Measurements from ENCODE around the gene CXCR5. TPM values are rescaled to one million over a fixed set of nuclear protein-coding genes. Genes with fewer than 3 reads are reported as not detected.

Gene CXCR5
- total RNA-seq, 1 donor from 2014 or later: 0.09 TPM

GRCh38 chr11:118870396-118871343 lies 13.0 kb upstream of the CXCR5 start:
- H3K27me3 ChIP-seq (ENCODE audit: low read depth): no peaks in the 10 kb centered on the region
- DNase-seq (no peak), ATAC-seq (peak; percentile 68 to 69)
- intact Hi-C loops (cut with DNase I): no loop called here
- peak overlapping the region; percentile 25 for H3K4me3 ChIP-seq
- no peaks in the 10 kb centered on the region for H3K36me3 ChIP-seq
- no peaks in the 10 kb centered on the region for H3K9me3 ChIP-seq
- H3K27ac ChIP-seq: peak overlapping the region; percentile 90
- H3K4me1 ChIP-seq: peaks cover 20% of the 10 kb centered on the region
- no peak for TF ChIP-seq CTCF (IDR thresholded peaks at IDR 0.05)

- Histone ChIP-seq H3K4me3 (no peak overlapping the region), H3K9me3 (no peaks in the 10 kb centered on the region), H3K4me1 (peaks cover 32% of the 10 kb centered on the region), H3K27ac (no peak overlapping the region), H3K36me3 (no peaks in the 10 kb centered on the region), H3K27me3 (ENCODE audit: low read depth) (no peaks in the 10 kb centered on the region)
- DNase-seq: no peak
- intact Hi-C loops (cut with DNase I): no loop called here
- ATAC-seq: no peak
- TF ChIP-seq CTCF (IDR thresholded peaks at IDR 0.05): no peak
Observed at GRCh38 chr11:118872403-118872821, 11.3 kb upstream of the CXCR5 start.

- H3K4me1 ChIP-seq: peaks cover 35% of the 10 kb centered on the region
- H3K9me3 ChIP-seq: no peaks in the 10 kb centered on the region
- H3K36me3 ChIP-seq: no peaks in the 10 kb centered on the region
- intact Hi-C loops (cut with DNase I): no loop called here
- H3K27me3 ChIP-seq (ENCODE audit: low read depth): no peaks in the 10 kb centered on the region
- DNase-seq: no peak
- H3K27ac ChIP-seq: no peak overlapping the region
- H3K4me3 ChIP-seq: no peak overlapping the region
- no peak for TF ChIP-seq CTCF (IDR thresholded peaks at IDR 0.05)
- no peak for ATAC-seq
Observed at GRCh38 chr11:118873804-118874203, 9.9 kb upstream of the CXCR5 start.

- Histone ChIP-seq H3K4me3 (no peak overlapping the region), H3K27ac (no peak overlapping the region), H3K36me3 (no peaks in the 10 kb centered on the region), H3K9me3 (no peaks in the 10 kb centered on the region), H3K4me1 (peaks cover 15% of the 10 kb centered on the region), H3K27me3 (ENCODE audit: low read depth) (no peaks in the 10 kb centered on the region)
- ATAC-seq (peak; percentile 8 to 14), DNase-seq (no peak)
- intact Hi-C loops (cut with DNase I): no loop called here
- TF ChIP-seq CTCF (IDR thresholded peaks at IDR 0.05): no peak
Observed at GRCh38 chr11:118876286-118876685, 7.4 kb upstream of the CXCR5 start.

- no peak overlapping the region for H3K4me3 ChIP-seq
- H3K36me3 ChIP-seq: no peaks in the 10 kb centered on the region
- H3K4me1 ChIP-seq: peaks cover 15% of the 10 kb centered on the region
- DNase-seq: no peak
- no peaks in the 10 kb centered on the region for H3K27me3 ChIP-seq (ENCODE audit: low read depth)
- no peak for TF ChIP-seq CTCF (IDR thresholded peaks at IDR 0.05)
- no peak for ATAC-seq
- H3K9me3 ChIP-seq: no peaks in the 10 kb centered on the region
- H3K27ac ChIP-seq: peak overlapping the region; percentile 31
- intact Hi-C loops (cut with DNase I): no loop called here
Observed at GRCh38 chr11:118877487-118878162, 6.1 kb upstream of the CXCR5 start.
